Stimulated activated CD8-positive, alpha-beta memory T cell treated with anti-CD3 and anti-CD28 coated beads, Interleukin-15, amount 100 ng/mL, for 1 hour (primary cell): Measurements from ENCODE around the gene RAP1GAP.
"Not testable (repeated sequence)": the region's sequence is repeated elsewhere in the genome, so short reads cannot be mapped to it uniquely, and the experiment has no call there.

Experiments used
- DNase-seq: peaks from one replicate; pipeline ENCODE4 v3.0.0-alpha.2; 2020; ENCODE audit warnings: low read depth

RAP1GAP gene

DNA sequence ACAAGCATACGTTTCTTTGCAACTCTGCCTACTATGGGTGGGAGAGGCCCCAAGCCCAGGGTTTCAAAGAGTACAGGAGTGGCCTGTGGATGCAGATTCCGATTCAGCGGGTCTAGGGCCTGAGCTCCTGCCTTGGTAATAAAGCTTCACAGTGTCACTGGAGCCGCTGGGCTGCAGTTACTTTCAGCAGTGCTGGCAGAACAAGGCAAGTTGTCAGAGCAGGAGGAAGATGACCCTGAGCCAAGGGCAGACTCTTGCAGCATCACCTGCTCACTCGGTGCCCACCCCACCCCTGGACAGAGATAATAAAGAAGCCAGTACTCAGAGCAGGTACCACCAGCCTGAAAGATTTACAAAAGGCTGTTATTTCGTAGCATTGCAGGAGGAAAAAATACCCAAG lies 8.0 kb upstream of the RAP1GAP start:
- no peak for DNase-seq

DNA sequence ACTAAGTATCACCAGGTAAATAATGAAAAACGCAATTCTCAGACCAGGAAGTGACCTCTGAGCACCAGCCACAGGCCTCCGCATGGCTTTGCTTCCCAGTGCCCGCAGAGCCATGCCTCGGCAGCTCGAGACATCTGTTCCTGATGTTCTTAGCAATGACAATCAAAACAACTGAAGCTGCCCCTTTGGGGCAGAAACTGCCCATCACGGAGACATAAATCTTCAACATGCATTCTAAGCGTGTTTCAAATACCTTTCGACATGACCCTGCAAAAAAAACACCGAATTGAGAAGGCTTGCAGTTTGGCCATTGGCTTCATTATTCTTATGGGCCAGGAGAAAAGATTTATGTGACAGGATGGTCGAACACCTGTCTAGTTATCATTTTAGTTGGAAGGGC lies 5.8 kb upstream of the RAP1GAP start:
- no peak for DNase-seq

DNA sequence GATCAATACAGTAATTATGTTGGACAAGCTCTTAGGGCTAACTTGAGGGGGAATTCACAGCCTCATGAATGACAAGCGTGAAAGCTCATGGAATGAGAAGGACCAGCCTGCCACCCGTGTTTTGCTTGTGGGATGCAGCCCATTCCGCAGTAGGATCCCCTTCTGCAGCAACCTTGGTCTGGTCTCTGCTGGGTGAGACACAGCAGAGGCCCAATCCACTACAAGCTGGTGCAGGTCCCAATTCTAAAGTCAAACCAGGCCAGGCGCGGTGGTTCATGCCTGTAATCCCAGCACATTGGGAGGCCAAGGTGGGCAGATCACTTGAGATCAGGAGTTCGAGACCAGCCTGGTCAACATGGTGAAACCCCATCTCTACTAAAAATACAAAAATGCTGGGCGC lies 4.7 kb upstream of the RAP1GAP start:
- DNase-seq = not testable (repeated sequence)

DNA sequence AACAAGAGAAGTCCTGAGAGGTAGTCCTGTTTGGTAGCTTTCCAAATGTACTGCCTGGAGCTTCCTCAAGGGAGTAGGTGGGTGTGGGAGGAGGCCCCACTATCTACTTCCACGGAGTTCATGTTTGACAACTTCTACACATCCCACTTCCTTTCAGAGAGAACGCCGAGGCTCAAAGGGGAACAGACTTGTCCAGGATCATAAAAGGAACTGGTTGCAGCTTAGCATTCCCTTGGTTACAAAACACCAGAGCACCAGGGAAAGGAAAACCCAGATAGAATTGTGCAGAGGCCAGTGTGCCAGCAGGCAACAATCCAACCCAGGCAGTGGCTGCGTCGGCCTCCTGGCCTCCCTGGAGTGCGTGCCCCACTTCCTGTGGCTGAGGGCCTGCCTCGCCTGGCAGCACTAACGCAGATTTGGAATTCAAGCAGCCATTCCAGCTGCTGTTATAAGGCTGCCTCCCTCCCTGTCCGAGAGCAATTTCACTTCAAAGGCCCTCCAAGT lies 4.2 kb upstream of the RAP1GAP start:
- DNase-seq = no peak

DNA sequence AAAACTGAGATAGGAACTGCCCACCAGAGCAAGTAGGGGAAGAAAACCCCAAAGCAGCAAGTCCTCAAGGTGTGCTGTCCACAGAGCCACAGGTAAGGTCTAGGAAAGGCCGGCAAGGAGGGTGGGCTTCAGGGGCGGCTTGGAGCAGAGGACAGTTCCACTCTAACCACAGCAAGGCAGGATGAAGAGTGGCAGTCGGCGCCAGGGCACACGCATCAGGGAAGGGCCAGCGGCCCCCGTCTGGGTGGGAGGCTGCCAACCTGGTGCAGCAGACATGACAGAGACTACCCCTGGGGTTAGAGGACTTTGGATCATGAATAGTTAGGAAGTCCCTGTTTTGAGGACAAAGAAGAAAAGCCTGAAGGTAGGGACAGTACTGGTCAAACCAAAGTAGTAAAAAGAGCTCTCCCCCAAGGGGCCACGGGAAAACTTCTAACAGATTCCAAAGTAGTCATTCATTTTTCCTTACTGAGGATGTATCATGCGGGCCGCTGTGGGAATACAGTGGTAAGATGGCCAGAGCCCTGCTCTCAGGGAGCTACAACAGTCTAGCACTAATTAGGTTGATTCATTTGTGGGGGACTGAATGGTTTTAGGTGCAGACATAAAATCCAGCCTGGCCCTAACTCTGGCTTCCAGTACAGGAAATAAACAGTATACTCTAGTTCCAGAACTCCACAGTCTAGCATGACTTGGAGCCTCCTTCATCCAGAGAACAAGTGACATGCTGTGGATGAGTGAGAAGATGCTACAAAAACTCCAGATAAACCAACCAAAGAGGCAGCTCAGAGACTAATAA lies 3.5 kb upstream of the RAP1GAP start:
- no peak for DNase-seq

DNA sequence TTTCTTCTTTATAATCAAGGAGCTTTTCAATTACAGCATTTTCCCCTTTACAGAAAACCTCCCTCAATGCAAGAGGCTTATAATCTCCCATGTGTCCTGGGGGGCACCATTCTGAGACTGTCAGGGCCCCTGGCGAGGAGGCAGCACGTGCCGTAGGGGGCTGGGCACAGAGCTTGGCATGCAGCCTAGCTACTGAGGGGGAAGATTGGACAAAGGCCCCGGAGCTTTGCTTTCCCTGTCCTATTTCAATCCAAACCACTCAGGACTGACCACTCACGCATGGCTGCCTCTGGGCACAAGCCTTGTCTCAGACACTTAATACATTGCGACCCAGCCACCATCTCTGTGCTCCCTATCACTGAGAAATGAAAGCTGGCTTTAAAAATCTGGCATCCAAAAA lies 2.8 kb upstream of the RAP1GAP start:
- no peak for DNase-seq

DNA sequence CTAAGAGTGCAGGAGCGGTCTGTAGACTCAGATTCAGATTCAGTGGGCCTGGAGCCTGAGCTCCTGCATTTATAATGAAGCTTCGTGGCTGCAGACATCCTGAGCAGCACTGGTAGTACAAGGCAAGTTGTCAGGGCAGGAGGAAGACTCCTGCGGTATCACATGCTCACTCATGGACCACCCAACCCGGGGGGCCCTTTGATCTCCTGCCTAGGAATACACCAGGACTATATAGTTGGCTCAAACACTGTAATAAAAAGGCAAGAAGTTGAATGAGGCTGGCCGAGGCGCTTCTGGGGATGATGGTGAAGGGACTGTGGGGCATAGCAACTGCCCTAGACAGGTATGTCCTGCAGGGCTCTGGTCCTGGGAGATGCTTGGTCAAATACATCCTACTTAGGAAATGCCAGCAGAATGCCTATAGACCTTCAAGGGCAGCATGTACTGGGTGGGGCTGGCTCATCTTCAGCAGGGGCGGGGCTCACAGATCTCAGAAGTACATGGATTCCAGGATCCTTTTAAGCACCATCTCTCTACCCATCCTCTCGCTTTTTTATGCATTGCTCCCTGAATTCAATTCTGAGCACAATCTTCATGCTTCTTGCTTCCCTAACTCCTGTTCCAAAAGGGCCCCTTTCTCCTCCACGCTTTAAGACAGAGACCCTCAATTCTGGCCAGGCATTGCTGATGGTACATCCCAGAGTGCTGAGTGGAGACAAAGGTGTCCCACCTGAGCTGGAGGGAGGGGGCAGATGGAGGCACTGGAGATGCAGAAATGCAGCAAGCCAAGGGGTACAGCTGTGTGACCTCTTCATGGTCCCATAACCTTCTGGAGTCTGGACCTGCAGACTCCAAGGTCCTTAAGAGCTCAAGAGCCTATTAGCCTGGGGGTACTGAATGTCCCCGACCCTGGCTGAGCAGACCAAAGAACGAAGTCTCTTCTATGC lies 2.1 kb upstream of the RAP1GAP start:
- no peak for DNase-seq

DNA sequence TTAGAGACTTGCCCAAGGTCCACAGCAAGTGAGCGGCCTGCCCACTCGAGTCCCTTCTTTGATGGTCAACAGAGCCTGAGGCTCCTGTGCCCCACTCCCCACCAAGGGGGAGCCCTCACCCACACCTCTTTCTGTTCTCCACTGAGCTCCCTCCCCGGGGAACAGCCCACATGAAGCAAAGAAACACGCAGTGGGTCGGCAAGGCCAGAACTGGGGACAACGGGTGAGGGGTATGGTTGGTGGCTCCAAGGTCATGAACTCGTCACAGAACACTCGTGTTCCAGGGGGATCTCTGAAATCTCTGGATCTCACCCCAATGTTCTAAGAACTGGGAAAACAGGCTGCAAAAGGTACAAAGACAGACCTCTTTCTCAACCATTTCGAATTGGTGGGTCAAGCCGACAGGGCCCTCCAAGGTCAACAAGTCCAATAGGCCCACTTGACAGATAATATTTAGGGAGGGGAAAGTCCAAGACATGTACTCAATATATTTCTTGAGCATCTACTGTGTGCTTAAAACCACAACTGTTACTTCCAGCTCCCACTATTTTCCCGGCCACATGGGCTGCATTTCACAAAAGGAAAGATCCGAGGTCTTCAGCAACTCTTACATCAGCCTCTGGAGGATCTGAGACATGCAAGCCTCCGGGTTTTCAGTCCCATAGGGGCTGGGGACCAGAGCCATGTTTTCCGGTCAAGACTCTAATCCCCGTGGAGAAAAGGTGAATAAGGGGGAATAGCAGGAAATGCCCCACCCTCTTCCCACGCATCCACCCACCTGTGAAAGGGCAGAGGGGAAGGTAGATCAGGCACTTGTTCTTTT lies 1.1 kb upstream of the RAP1GAP start:
- DNase-seq = no peak

DNA sequence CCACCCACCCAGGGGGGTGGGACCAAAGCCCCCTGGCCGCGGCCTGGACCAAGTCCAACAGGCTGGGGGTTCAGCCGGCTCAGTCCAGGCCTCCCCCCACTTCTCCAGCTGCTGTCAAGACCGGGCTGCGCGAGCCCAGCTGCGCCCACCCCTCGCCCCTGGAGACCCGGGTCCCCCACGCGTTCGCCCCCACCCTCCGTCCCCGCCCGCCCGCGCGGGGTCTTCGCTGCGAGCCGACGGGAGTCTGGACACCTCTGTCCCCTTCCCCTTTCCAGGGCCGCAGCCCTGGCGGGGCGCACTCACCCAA lies 253 bp downstream of the RAP1GAP start:
- DNase-seq = no peak

DNA sequence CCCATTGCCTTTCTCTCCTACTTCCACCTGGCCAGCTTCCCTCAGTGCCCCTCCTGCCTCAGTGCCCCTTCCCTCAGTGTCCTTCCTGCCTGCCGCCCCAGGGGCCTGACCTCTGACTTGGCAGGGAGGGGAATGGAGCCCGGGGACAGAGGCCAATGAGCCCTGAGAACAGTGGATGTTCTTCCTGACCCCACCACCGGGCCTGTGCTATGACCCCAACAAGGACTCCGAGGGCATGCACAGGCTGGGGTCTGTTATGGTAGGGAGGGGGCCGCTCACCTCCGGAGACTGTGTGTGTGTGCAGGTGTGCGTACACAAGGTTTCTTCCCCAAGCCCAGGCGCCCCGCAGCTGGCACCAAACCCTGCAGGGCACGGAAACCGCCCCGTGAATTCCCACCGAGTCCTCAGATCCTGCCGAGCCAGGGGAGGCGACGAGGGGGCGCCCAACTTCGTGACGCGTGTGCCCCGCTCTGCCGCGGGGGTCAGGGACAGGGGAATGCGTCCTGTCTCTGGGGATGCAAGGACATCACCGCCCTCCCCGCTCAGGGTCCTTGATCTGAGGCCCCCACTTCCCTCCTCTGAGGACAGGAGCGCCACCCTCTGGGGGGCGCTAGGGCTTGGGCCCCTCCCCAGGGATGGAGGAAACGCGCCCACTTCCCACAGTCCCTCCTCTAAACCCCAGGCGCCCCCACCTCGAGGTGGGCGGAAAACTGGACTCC lies 766 bp downstream of the RAP1GAP start:
- no peak for DNase-seq

DNA sequence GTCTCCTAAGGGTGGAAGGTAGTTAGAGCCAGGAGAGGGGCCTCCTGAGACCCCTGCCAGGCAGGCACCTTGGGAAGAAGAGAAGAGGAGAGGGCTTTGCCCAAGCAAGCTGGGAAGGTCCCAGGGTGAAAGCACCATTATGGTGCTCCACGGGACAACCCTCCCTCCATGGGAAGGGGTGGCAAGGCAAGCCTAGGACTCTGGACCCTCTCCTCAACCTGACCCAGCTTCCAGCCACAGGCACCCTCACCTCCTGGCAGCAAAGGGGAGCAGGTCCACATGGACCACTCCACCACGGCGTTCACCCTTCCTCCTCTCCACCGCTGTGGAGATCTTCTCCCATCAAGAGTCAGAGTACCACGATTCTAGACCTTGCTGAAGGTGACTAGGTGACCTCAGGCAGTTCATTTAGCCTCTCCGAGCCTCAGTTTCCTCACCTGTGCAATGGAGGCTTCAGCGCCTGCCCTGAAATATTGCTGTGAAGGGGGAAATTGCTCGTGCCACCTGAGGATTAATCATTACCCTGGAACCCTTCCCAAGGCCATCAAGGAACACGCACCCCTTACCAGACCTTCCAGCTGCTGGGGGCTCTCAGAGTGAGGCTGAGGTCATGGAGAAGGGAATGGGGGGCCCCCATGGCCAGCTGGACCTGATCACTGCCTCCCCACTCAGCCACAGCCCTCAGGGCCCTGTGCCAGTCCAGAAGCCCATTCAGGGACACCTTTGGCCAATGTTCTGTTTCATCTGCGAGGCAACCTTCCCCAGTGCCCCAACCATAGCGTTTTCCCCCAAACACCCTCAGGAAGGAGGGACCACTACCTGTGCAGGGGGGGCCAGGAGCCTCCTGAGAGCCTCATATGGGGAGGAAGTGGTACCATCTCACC lies 1.6 kb downstream of the RAP1GAP start:
- no peak for DNase-seq

DNA sequence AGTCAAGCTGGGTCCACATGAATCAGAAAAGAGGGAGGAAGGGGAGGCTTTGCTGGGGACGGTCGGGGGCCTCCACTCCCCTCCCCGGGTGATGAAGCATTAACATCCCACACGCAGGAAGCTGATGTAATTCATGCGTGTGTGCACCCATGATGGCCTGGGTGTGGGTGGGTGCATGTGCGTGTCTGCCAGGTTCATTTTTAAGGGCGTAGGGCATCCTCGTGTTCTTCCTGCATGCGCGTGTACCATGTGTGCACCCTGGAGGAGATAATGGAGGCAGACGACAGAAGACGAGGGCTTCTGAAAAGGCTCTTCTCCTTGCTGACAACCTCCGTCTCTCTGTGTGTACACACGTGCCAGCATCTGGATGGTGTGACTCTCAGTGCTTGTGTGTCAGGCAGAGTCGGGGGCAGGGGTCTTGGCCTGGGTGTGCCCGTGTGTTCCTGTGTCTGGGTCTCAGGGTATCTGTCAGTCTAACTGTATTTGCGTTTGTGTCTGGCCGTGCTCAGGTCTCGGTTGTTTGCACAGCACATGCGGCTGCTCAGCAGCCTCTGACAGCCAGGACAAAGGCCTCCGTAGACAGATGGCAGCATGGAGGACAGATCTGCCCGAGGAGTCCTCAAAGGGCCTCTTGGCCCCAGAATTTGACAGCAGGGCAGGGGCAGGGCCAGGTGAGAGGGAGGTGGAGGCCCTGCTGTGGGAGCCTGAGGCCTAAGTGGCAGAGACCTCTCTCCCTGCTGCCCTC lies 2.4 kb downstream of the RAP1GAP start:
- DNase-seq = no peak

DNA sequence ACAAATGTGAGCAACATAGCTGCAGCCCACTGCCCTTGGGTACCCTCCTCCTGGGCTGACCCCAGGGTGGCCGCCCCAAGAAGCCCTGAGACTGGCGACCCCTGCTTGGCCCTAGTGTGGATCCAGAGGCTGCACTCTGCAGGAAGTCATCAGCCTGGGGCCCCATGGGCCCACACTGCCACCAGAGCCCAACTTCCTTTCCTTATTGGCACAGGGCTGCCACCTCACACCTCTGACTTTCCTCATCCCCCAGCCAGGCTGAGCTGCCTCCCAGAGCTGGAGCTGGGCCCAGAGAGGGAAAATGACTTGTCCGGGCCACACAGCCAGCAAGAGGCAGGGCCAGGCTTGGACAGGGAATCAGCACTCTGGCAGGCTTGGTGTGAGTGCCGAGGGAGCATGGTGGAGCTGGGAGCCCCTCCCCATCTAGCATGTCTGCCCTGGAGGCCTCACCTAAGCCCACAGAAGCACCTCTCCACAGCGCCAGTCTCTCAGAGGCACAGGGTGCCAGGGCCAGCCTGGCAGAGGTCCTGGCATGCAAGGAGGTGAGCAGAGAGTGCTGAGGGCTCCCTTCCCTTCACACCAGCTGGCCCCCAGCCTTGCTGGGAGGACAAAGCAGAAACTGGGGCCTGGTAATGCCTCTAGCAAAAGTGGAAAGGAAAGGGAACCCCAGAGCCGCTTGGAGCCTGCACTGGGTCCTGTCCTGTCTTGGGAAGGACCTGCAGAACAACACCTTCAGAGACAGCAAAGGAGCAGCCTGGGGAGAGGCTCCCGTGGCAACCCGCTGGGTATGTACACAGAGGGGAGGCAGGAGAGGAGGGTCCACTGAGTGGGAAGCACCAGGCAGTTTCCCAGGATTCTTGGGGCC lies 3.2 kb downstream of the RAP1GAP start:
- no peak for DNase-seq

DNA sequence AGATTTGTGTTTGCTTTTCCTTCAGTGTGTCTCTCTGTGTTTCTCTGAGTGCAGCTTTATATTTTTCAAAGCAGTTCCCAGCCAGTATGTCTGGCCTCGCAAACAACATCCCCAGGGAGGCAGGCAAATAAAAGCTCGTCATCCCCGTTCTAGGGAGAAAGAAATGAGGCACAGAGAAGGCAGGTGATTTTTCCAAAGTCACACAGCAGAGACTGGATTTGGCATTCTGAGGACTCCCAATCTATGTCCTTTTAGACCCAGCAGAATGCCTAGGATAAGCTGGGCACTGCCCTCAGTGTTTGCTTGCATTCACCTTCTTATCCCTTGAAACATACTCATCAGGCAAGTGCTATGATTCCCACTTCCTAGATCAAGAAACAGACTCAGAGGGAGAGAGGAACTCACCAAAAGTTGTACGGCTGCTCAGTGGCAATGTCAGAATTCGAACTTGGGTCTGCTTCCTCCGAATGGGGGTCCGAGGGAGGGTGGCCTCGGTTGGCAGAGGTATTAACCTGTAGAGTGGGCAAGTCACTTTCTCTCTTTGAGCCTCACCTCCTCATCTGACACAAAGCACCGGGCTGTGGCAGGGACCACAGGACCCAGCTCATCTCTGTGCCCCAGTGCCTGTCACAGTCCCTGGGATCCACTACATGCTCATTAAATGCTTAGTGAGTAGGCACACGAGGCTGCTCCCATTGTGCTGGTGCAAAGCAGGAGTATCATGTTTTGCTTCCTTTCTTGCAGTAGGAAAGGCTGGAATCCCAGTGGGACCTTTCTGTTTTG lies 4.2 kb downstream of the RAP1GAP start:
- DNase-seq = no peak

DNA sequence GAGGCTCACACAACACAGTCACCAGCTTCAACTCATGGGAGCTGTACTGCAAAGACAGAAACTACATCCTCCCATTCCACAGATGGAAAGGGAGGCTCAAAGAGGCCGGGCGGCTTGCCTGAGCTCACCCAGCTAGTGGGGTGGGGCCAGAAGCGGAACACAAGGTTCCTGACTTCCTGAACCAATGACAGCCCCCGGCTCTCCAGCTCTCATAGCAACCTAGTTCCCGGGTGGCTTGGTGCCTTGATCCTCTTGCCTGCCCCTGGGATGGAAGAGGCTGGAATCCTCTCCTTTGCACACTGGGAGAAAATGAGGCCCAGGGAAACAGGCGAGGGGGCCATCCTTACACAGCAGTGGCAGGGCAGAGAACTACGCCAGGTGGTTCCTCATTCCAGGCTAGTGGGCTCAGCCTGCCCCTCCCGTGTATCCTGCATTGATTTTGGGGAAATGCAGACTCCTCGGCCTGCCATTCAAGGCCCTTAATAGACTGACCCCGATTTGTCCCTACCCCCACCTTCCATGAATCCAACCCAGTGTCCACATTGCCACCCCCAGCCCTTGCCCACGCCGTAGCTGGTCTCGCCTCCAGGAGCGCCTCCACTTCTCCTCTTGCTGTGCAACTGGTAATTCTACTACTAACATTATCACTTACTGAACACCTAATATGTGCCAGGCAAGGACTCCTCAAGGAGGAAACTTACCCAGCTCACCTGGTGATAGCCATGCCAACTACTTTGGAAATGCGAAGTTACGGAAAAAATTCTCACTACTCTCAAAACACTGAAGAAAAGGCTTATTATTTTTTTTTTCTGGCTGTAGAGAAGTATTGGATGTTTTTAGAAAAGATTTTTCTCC lies 5.0 kb downstream of the RAP1GAP start:
- no peak for DNase-seq

DNA sequence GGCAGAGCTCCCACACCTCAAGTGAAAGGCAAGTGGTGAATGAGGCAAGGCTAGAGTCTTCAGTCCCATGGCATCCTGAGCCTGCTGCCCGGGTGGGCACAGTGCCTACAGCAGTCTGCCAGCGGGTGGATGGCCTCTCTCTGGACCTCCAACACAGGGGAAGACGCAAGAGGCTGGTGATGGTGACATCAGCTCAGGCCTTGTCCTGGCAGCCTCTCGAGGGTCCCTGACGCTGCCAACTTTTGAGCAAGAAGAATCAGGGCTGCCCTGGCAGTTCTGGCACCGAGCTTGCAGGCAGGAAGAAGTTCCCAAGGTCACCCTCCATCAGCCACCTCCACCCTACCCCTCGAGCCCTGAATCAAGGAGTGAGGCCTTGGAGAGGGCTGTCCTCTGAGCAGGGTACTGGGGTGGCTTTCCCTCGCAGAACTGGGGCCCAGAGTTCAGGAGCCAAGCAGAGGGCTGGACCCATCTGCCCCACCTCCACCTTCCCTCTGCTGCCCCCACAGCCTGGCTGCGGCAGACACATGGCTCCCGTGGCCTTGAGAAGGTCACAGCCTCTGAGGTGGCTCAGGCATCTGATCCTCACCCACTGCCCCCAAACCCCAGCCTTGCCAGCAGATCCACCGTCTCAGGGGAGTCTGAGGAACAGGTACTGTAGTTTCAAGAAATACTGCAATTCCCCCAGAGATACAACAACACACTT lies 5.8 kb downstream of the RAP1GAP start:
- DNase-seq = no peak
